Activated naive CD8-positive, alpha-beta T cell treated with anti-CD3 and anti-CD28 coated beads, Interleukin-2, amount 50 U/mL, for 16 hours (primary cell): Measurements from ENCODE around the gene DGLUCY.
"Not testable (repeated sequence)": the region's sequence is repeated elsewhere in the genome, so short reads cannot be mapped to it uniquely, and the experiment has no call there.

Source experiments
- DNase-seq: peaks from one replicate; pipeline ENCODE4 v3.0.0-alpha.2; 2020; ENCODE audit warnings: low read depth, low spot score

Gene DGLUCY

GRCh38 chr14:91207008-91207407, 93.1 kb downstream of the DGLUCY start:
- DNase-seq = no peak

DNA sequence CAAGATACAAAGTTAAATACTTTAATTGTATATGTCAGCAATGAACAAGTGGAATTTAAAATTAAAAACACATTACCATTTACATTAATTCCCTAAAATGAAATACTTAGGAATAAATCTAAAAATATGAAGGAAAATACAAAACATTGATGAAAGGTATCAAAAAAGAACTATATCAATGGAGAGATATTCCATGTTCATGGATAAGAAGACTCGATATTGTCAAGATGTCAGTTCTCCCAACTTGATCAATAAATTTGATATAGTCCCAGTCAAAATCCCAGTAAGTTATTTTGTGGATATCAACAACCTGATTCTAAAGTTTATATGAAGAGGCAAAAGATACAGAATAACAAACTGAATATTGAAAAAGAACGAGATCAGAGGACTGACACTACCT, 97.1 kb downstream of the DGLUCY start:
- DNase-seq = no peak

DNA sequence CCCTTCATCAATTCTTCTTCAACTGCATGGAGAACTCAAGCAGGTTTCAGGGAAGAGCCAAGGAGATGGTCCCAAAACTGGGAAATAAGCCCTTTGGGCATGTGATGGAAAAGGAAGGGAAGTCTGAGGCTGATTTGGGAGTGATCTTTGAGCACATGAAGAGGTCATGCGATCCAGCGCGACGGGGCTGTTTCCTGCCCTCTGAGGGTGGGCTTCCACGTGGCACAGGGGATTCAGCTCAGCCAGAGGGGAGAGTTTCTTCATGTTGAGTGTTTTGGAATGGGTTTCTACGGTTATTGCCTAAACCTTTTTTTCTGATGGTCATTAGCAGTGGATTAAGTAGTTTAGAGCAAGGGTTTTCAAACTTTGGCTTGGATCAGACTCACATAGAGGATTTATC, 100.4 kb downstream of the DGLUCY start:
- no peak for DNase-seq

DNA sequence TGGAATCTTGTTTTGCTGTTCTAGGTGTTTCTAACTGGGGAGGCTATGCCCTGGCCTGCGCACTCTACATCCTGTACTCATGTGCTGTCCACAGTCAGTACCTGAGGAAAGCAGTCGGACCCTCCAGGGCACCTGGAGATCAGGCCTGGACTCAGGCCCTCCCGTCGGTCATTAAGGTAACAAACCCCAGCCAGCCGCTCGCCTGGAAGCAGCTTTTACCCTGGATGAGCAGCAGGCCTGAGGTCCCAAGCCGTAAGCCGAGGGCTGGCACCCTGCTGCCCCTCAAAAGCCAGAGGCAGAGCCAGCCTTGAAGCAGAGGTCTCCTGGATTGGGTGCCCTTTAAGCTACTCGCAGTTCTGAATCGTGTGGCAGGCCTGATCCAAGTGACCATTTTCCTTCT, 101.5 kb downstream of the DGLUCY start:
- no peak for DNase-seq

GRCh38 chr14:91216731-91217226, 102.9 kb downstream of the DGLUCY start:
- DNase-seq = no peak

GRCh38 chr14:91218014-91218413, 104.1 kb downstream of the DGLUCY start:
- no peak for DNase-seq

GRCh38 chr14:91219517-91220389, 105.9 kb downstream of the DGLUCY start:
- no peak for DNase-seq

GRCh38 chr14:91220581-91221000, 106.7 kb downstream of the DGLUCY start:
- no peak for DNase-seq

GRCh38 chr14:91221270-91221669, 107.4 kb downstream of the DGLUCY start:
- DNase-seq = no peak

GRCh38 chr14:91223028-91223783, 109.3 kb downstream of the DGLUCY start:
- no peak for DNase-seq

GRCh38 chr14:91225025-91225424, 111.2 kb downstream of the DGLUCY start:
- DNase-seq = no peak

DNA sequence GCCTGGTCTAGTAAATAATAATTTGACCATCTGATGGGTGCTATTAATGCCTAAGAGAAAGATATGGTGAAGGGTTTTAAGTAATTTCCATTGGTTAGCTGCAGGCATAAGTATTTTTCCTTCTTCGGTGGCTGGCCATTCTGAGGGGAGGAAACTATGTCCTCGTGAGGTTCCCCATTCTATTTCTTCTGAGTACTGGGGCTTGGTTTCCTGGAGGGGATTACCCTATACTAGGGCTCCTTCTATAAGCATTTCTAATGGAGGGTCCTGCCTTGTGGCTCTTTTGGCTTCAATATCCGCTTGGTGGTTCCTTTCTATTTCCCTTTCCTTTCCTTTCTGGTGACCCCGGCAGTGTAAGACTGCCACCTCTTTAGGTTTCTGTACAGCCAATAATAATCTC, 112.5 kb downstream of the DGLUCY start:
- not testable (repeated sequence) for DNase-seq

- DNase-seq = no peak
Observed at GRCh38 chr14:91227183-91227628, 113.3 kb downstream of the DGLUCY start.

DNA sequence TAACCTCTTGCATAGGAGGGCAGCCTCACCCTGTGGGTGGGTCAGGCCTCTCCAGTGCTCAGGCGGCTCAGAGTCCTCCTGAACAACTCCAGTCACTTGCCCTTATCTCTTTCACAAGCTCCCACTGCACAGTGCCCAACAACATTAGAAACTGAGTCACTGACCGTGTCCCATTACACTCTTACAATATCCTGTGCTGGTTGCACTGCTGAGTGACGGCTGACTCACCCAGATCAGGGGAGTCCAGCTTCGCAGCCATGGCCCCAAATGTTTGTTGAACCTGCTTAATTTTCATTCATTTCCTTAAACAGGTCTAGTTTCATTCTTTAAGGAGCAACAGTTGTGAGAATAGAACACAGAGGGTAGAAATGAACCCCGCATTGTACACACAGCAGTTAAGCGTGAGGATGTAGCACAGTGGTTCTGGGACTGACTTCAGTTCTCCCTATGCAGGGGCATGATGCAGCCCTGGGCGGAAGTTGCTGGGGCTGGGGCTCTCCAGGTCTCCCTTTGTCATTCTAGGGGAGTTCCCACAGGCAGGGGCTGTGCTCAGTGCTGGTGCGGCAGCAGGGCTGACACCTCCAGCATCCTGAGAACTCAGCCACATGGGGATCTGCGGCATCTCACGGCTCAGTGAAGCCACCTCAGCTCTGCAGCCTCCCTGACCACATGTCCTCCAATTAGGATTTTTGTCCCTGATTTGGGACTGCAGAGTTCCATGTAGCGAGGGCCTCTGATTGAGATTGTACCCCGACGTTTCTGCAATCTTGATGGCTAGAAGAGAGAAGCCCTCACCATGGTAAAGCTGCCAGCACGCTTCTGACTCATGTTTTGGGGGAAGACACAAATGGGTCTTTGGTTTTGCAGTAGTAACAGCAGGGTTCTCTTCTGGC, 114.5 kb downstream of the DGLUCY start:
- DNase-seq = no peak

DNA sequence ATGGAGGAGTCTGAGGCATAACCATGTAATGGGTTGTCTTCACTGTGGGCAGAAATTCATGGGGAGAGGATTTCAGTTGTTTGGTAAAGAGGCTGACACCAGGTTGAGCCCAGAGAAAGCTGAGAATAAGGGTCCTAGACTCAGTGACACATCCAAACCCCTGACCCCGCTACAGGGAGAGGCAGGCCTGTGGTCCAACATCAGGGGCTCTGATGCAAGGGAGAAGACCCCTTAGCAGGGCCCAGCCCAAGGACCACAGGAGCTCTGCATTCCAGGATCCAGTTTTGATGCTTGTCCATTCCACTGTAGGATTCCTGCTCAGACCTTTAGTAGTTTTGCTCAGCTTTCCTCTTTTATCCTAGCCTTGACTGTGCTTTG, 115.1 kb downstream of the DGLUCY start:
- no peak for DNase-seq

DNA sequence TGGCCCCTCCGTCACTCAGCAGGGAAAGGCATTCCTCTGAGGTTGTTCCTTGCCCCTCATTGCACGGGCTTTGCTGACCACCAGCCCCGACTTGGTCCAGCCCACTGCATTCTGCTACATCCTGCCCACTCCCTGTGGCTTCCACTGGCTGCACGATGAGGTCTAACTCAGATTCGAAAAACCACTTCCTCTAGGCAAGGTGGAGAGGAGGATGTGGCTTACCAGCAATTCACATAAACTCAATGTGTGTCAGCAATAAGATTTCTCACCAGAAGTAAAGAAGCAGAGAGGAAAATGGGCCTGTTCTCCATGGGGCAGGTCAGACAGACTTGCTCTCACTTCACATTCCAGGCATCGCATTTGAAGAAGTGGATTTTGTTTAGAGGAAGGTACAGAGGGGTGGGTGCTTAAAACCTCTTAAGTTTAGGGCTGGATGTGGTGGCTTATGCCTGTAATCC, 115.9 kb downstream of the DGLUCY start:
- DNase-seq = no peak

DNA sequence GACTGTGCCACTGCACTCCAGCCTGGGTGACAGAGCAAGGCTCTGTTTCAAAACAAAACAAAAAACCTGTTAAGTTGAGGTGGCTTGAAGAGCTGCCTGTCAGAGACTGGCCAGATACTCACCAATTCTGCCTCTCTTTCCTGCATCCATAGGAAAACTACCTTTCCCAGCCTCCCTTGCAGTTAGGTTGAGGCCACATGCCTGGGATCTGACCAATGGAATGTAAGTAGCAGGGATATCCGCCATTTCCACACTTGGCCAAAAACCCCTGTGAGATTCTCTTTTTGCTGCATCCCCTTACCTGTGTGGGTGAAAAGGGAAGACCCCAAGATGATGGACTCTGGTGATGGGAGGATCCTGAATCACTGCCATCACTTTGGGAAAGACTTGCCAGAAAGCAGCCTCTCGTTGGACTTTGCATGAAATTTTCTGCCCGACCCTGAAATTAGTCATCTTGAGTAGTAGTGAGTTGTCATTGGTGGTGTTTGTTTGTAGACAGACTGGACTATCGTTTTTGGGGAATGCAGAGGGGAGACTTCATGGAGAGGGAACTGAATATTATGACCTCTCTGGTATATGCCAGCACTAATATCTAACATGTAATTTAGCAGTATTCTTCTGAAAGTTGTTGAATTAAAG, 116.6 kb downstream of the DGLUCY start:
- DNase-seq = no peak

GRCh38 chr14:91231446-91231845, 117.6 kb downstream of the DGLUCY start:
- DNase-seq = no peak

DNA sequence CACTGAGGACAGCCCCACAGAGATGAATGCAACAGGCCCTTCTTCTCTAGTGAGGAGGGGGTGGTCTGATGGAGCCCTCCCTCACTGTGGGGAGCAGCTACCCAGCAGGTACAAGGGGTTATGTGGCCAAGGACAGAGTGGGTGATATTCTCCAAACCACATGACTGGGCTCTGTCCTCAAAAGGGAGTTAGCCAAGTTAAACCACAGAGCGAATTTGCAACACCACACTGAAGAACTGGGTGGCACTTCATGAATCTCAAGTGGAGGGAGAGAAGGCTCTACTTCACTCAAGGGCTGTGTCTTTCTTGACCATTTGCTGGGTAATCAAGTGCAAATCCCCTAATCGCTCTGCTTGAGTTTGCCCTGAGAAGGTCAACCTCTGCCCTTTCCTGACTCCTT, 118.2 kb downstream of the DGLUCY start:
- DNase-seq = no peak

DNA sequence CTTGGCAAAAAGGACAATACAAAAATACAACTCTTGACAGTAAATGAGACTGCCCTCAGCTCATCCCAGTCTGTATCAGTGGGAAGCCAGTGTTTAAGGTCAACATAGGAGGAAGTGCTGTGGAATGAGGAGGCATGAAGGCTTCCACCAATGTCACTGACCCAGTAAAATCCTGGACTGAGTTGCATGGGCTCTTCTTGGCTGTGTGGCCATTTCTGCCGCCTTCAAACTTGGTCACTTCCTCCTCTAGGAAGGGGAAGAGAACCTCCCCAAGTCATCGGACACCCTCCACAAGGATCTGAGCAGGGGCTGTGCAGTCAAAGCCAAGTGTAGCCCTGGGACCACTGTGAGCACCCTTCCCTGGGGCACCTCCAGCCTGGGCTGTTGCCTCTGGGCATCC, 118.7 kb downstream of the DGLUCY start:
- DNase-seq = no peak
